ENCODE data around the gene DBI. TPM values are rescaled to one million over a fixed set of nuclear protein-coding genes. Genes with fewer than 3 reads are reported as not detected.
"Not testable (repeated sequence)": the region's sequence is repeated elsewhere in the genome, so short reads cannot be mapped to it uniquely, and the experiment has no call there.

The DBI gene
- total RNA-seq, 1 experiment from 2014 or later = 142 TPM

GRCh38 chr2:119364798-119365197, 2.0 kb upstream of the DBI start:
- no peak for DNase-seq (ENCODE audit: low read depth)

- no peak for DNase-seq (ENCODE audit: low read depth)
These were observed 1.3 kb upstream of the DBI start for GRCh38 chr2:119365436-119365835.

- no peak for DNase-seq (ENCODE audit: low read depth)
These were observed 572 bp upstream of the DBI start for GRCh38 chr2:119366161-119366648.

GRCh38 chr2:119367472-119368099, 809 bp downstream of the DBI start:
- peak; percentile 27 for DNase-seq (ENCODE audit: low read depth)

GRCh38 chr2:119369845-119370244, 3.1 kb downstream of the DBI start:
- no peak for DNase-seq (ENCODE audit: low read depth)

GRCh38 chr2:119371111-119371510, 4.3 kb downstream of the DBI start:
- DNase-seq (ENCODE audit: low read depth) = no peak

- no peak for DNase-seq (ENCODE audit: low read depth)
These were observed 6.2 kb downstream of the DBI start for GRCh38 chr2:119372778-119373568.

GRCh38 chr2:119373907-119374745, 7.3 kb downstream of the DBI start:
- DNase-seq (ENCODE audit: low read depth) = not testable (repeated sequence)

- DNase-seq (ENCODE audit: low read depth) = not testable (repeated sequence)
These were observed 9.6 kb downstream of the DBI start for GRCh38 chr2:119376406-119376805.

- no peak for DNase-seq (ENCODE audit: low read depth)
These were observed 10.0 kb downstream of the DBI start for GRCh38 chr2:119376810-119377209.

- DNase-seq (ENCODE audit: low read depth) = no peak
These were observed 10.7 kb downstream of the DBI start for GRCh38 chr2:119377294-119377992.

- DNase-seq (ENCODE audit: low read depth) = no peak
These were observed 11.2 kb downstream of the DBI start for GRCh38 chr2:119377993-119378345.

GRCh38 chr2:119378566-119378965, 11.8 kb downstream of the DBI start:
- DNase-seq (ENCODE audit: low read depth) = no peak

GRCh38 chr2:119383410-119384140, 16.8 kb downstream of the DBI start:
- DNase-seq (ENCODE audit: low read depth) = no peak

- no peak for DNase-seq (ENCODE audit: low read depth)
These were observed 18.2 kb downstream of the DBI start for GRCh38 chr2:119384971-119385370.

GRCh38 chr2:119385466-119385865, 18.7 kb downstream of the DBI start:
- no peak for DNase-seq (ENCODE audit: low read depth)

- no peak for DNase-seq (ENCODE audit: low read depth)
These were observed 20.8 kb downstream of the DBI start for GRCh38 chr2:119387381-119388129.

GRCh38 chr2:119389615-119390306, 23.0 kb downstream of the DBI start:
- DNase-seq (ENCODE audit: low read depth) = peak; percentile 56

Measured in HT1080 (cell line).